ENCODE data around the gene TMC3. TPM values are rescaled to one million over a fixed set of nuclear protein-coding genes. Genes with fewer than 3 reads are reported as not detected.

The TMC3 gene
- total and polyA plus RNA-seq, 4 donors, result 0.03 TPM; not detected in 3

- peaks cover 0 to 9% (median 3%) of the 10 kb centered on the region in 5 donors for H3K4me1 ChIP-seq (ENCODE audit: control insufficient read depth in 5 of 5, insufficient read depth in 5 of 5, low read length in 5 of 5)
- no peaks in the 10 kb centered on the region for H3K27me3 ChIP-seq (ENCODE audit: control insufficient read depth in 3 of 3, insufficient read depth in 3 of 3, low read length in 2 of 3)
- H3K4me3 ChIP-seq, result no peak overlapping the region
- 87 to 89% methylated on average over 7 of the region's 7 CpGs for WGBS, 2 donors
- DNase-seq (no peak), ATAC-seq (ENCODE audit: insufficient read depth, low FRiP score) (no peak)
- no peak overlapping the region for H3K27ac ChIP-seq (ENCODE audit: low read depth in 1 of 2, low read length in 1 of 2)
- no peak overlapping the region for H3K9ac ChIP-seq (ENCODE audit: insufficient read depth in 1 of 2, low read length in 2 of 2)
- TF ChIP-seq CTCF (IDR thresholded peaks at IDR 0.05; ENCODE audit: control extremely low read depth, extremely low read depth), result no peak
- H3K36me3 ChIP-seq (ENCODE audit: control insufficient read depth in 4 of 4, insufficient read depth in 4 of 4, low read length in 4 of 4), result no peaks in the 10 kb centered on the region
- H3K9me3 ChIP-seq (ENCODE audit: control insufficient read depth in 4 of 4, insufficient read depth in 3 of 4, low read length in 3 of 4), result no peaks in the 10 kb centered on the region
Observed at GRCh38 chr15:81326466-81327212, 47.4 kb downstream of the TMC3 start.

- peak within 1 kb of the TSS; percentile 75 to 86 for H3K9ac ChIP-seq (ENCODE audit: insufficient read depth in 1 of 2, low read length in 2 of 2)
- peaks cover 0 to 7% (median 2%) of the 10 kb centered on the region in 4 donors for H3K36me3 ChIP-seq (ENCODE audit: control insufficient read depth in 4 of 4, insufficient read depth in 4 of 4, low read length in 4 of 4)
- H3K27me3 ChIP-seq (ENCODE audit: control insufficient read depth in 3 of 3, insufficient read depth in 3 of 3, low read length in 2 of 3), result no peaks in the 10 kb centered on the region
- 1% methylated on average over 67 of the region's 67 CpGs for WGBS, 2 donors
- peak; percentile 100 for ATAC-seq (ENCODE audit: insufficient read depth, low FRiP score)
- H3K4me3 ChIP-seq, result peak within 1 kb of the TSS; percentile 93
- no peaks in the 10 kb centered on the region for H3K9me3 ChIP-seq (ENCODE audit: control insufficient read depth in 4 of 4, insufficient read depth in 3 of 4, low read length in 3 of 4)
- peak within 1 kb of the TSS; percentile 65 to 79 for H3K27ac ChIP-seq (ENCODE audit: low read depth in 1 of 2, low read length in 1 of 2)
- peaks cover 0 to 9% (median 0%) of the 10 kb centered on the region in 5 donors for H3K4me1 ChIP-seq (ENCODE audit: control insufficient read depth in 5 of 5, insufficient read depth in 5 of 5, low read length in 5 of 5)
- DNase-seq, result peak; percentile 98 to 99 (median 99)
- no peak for TF ChIP-seq CTCF (IDR thresholded peaks at IDR 0.05; ENCODE audit: control extremely low read depth, extremely low read depth)
Observed at GRCh38 chr15:81323944-81324881, 49.8 kb downstream of the TMC3 start, which contains the start of gene STARD5. STARD5 (minus strand) TSS chr15:81324141; CDS start chr15:81324099, 42 bp downstream.

GRCh38 chr15:81323559-81323943 is 50.5 kb downstream of the TMC3 start:
- peak overlapping the region; percentile 93 for H3K4me3 ChIP-seq
- no peaks in the 10 kb centered on the region for H3K9me3 ChIP-seq (ENCODE audit: control insufficient read depth in 4 of 4, insufficient read depth in 3 of 4, low read length in 3 of 4)
- WGBS, 2 donors, result 15 to 16% methylated on average over 4 of the region's 4 CpGs
- peaks cover 0 to 8% (median 3%) of the 10 kb centered on the region in 4 donors for H3K36me3 ChIP-seq (ENCODE audit: control insufficient read depth in 4 of 4, insufficient read depth in 4 of 4, low read length in 4 of 4)
- no peaks in the 10 kb centered on the region for H3K27me3 ChIP-seq (ENCODE audit: control insufficient read depth in 3 of 3, insufficient read depth in 3 of 3, low read length in 2 of 3)
- H3K4me1 ChIP-seq (ENCODE audit: control insufficient read depth in 5 of 5, insufficient read depth in 5 of 5, low read length in 5 of 5), result peaks cover 0 to 9% (median 0%) of the 10 kb centered on the region in 5 donors
- peak overlapping the region; percentile 75 to 86 for H3K9ac ChIP-seq (ENCODE audit: insufficient read depth in 1 of 2, low read length in 2 of 2)
- DNase-seq, result peak in 1 of 3 donors; percentile 19
- ATAC-seq (ENCODE audit: insufficient read depth, low FRiP score), result no peak
- peak overlapping the region; percentile 65 to 79 for H3K27ac ChIP-seq (ENCODE audit: low read depth in 1 of 2, low read length in 1 of 2)
- no peak for TF ChIP-seq CTCF (IDR thresholded peaks at IDR 0.05; ENCODE audit: control extremely low read depth, extremely low read depth)

Data from lung (tissue), 12 donors.